Central memory CD4-positive, alpha-beta T cell (primary cell): Measurements from ENCODE around the gene ANKHD1.
A peak's percentile ranks its signal among the peaks of the same experiment; 100 is the strongest.

Source experiments
- DNase-seq: peaks from one replicate; pipeline ENCODE4 v3.0.0; 2022
- total RNA-seq, 3 experiments: gene quantifications; one replicate each; lab custom pipeline; 2026; lab: John Stamatoyannopoulos, UW

Gene ANKHD1, protein sequence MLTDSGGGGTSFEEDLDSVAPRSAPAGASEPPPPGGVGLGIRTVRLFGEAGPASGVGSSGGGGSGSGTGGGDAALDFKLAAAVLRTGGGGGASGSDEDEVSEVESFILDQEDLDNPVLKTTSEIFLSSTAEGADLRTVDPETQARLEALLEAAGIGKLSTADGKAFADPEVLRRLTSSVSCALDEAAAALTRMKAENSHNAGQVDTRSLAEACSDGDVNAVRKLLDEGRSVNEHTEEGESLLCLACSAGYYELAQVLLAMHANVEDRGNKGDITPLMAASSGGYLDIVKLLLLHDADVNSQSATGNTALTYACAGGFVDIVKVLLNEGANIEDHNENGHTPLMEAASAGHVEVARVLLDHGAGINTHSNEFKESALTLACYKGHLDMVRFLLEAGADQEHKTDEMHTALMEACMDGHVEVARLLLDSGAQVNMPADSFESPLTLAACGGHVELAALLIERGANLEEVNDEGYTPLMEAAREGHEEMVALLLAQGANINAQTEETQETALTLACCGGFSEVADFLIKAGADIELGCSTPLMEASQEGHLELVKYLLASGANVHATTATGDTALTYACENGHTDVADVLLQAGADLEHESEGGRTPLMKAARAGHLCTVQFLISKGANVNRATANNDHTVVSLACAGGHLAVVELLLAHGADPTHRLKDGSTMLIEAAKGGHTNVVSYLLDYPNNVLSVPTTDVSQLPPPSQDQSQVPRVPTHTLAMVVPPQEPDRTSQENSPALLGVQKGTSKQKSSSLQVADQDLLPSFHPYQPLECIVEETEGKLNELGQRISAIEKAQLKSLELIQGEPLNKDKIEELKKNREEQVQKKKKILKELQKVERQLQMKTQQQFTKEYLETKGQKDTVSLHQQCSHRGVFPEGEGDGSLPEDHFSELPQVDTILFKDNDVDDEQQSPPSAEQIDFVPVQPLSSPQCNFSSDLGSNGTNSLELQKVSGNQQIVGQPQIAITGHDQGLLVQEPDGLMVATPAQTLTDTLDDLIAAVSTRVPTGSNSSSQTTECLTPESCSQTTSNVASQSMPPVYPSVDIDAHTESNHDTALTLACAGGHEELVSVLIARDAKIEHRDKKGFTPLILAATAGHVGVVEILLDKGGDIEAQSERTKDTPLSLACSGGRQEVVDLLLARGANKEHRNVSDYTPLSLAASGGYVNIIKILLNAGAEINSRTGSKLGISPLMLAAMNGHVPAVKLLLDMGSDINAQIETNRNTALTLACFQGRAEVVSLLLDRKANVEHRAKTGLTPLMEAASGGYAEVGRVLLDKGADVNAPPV (N-terminal part only)
- 6.1 to 20.6 (median 8.0) reads per million in 3 experiments for total RNA-seq

DNA sequence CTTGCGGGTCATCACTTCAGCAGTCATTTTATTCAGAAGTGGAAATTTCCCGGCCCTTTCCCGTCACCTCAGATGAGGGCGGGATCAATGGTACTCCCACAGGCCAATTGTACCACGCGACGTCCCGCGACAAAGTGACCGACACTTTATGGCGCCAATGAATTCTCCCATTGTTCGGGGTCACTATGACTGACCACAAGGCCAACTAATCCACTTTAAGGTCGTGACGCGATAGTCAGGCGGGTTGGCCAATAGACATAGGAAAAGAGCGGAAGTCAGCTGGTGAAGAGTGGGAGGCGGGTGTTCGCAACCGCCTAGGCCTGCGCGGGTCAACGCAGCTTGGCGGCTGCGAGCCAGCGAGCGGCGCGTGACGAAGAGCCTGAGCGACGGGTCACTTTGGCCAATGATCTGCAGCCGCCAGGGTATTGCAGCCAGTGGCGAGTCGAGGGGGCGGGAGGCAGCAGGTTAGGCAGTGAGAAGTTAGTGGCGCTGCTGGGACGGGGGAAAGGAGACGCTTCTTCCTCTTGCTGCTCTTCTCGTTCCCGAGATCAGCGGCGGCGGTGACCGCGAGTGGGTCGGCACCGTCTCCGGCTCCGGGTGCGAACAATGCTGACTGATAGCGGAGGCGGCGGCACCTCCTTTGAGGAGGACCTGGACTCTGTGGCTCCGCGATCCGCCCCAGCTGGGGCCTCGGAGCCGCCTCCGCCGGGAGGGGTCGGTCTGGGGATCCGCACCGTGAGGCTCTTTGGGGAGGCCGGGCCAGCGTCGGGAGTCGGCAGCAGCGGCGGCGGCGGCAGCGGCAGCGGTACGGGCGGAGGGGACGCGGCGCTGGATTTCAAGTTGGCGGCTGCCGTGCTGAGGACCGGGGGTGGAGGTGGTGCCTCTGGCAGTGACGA is at the start of gene ANKHD1:
Gene ANKHD1 (plus strand): TSS at position 472 of the 896 bp plus-strand sequence. CDS start 135 bp downstream, at position 607.
- DNase-seq, result peak; percentile 99

DNA sequence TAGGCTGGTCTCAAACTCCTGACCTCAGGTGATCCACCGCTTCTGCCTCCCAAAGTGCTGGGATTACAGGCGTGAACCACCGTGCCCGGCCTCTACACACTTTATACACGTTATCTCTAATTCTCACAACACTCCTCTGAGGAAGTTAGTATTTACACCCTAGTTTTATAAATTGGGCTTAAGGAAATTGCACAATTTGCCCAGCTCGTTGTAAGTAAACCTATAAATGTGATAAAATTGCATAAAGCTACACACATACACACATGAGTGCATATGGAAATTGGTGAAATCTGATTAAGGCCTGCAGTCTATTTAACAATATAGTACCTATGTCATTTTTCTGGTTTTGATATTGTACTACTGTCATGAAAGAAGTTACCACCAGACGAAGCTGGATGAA is 46.1 kb upstream of the ANKHD1 start:
- DNase-seq, result no peak

DNA sequence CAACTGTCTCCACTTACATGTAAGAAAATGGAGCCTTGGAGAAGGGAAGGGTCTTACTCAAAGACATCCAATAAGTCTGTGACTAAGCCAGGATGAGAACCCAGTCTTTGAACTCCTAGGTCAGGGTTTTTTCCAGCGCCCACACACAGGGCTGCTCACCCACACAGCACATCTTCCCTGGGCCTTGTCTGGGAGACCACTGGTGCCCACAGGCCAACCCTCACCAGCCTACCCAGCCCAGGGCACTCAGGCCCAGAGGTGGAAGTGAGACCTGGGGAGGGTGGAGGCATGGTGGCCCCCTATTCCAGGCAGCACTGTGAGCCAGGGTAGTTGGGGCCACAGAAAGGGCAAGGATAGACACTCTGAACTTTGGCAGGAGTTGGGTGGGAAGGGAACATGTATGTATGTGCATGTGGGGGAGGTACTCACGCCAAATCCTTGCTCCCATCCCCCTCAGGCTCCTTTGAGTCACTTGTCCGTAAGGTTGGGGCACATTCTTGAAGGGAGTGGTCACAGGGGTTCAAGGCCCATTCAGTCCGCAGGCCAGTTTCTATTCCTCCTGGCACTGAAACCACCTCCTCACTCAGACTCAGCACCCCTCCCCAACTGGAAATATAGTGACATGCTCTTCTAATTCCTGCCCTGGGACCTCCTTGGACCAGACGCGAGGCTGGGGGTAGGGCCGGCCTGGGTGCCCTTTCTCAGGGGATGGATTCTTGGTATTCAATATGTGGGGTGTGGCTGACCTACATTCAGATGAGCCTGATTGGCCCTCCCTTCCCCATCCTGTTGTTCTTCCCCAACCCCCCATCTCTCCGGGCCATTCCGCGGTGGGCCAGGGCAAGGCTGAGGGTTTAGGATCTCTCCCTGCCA is 44.5 kb upstream of the ANKHD1 start:
- DNase-seq, result no peak

DNA sequence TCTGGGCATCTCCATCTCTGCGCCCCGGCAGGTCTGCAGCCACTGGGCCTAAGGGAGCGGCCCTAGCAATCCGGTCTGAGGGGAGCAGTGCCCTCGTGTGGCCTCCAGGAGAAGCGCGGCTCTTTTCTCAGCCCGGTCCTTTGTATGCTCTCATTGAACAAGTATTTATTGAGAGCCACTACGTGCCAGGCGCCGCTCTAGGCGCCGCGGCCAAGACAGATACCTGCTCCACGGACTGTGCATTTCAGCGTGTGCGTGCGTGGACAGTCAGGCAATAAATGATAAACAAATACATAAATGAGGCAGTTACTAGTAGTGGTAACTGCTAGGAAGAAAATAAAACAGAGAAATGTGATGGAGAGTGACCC is 43.9 kb upstream of the ANKHD1 start:
- DNase-seq, result peak; percentile 61

DNA sequence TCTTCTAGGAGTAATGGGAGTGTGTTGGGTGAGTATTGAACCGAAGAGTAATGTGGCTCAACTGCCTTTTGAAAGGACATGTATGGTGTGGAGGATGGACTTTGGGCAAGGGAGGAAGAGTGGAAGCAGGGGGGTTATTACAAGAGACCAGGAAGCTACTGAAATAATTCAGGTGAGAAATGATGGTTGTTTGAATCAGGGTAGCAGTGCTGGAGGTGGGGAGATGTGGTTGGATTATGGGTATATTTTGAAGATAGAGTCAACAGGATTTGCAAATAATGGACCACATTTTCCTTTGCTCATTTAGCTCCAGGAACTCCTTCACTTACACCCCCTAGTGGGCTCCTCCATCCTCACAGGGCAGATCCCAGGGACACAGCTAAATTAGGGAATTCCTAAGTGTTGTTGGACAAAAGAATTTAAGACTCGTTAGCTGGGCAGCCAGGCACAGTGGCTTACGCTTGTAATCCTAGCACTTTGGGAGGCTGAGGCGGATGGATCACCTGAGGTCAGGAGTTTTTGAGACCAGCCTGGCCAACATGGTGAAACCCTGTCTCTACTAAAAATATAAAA is 42.8 kb upstream of the ANKHD1 start:
- no peak for DNase-seq

DNA sequence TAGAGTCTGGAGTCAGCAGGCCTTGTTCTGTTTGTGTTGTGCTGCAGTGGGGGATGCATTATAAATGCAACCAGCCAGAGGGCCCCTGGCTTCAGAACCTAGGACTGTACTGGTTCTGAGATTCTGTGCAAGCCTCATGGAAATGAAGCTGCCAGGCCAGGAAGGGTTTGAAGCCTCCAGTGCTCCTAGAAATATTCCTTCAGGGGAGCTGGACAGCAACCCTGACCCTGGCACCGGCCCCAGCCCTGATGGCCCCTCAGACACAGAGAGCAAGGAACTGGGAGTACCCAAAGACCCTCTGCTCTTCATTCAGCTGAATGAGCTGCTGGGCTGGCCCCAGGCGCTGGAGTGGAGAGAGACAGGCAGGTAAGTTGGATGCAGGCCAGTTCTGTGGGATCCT is 41.5 kb upstream of the ANKHD1 start, which contains the start of gene SLC4A9:
Gene SLC4A9 (plus strand): TSS at position 94 of the 400 bp plus-strand sequence. CDS start 43 bp downstream, at position 137.
- DNase-seq, result no peak

DNA sequence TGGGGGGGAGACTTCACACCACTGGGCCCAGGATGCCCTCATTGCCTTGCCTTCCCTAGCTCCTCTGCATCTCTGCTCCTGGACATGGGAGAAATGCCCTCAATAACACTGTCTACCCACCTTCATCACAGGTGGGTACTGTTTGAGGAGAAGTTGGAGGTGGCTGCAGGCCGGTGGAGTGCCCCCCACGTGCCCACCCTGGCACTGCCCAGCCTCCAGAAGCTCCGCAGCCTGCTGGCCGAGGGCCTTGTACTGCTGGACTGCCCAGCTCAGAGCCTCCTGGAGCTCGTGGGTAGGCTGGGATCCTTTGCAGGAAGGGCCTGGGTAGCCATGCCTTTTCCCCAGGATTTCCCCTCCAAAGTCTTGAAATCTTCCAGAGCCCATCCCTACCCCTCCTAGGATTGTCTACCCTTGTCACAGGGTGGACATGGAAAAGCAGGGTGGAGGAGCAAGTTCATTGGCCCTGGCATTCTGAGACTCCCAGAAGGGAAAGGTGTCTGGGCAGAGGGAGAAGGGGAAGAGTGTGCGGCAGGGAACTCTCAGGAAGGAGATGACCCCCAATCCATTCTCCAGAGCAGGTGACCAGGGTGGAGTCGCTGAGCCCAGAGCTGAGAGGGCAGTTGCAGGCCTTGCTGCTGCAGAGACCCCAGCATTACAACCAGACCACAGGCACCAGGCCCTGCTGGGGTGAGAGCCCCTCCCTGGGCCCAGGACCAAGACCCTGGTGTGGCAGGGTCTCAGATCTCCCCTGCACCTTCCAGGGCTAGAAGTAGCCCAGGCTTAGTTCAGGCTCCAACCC is 40.8 kb upstream of the ANKHD1 start:
- no peak for DNase-seq

DNA sequence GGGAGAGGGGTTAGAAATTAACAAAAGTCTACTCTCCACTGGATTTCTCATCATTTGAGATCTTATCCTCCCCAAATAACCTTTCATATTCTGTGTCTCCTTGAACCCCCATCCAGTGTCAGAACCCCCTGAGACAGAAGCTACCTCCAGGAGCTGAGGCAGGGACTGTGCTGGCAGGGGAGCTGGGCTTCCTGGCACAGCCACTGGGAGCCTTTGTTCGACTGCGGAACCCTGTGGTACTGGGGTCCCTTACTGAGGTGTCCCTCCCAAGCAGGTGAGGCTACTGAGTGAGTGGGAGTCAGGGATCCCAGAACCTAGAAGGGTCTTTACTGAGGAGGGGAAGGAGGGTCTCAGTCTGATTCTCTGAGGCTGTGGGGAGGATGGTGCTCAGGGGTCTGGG is 39.7 kb upstream of the ANKHD1 start:
- DNase-seq, result no peak

DNA sequence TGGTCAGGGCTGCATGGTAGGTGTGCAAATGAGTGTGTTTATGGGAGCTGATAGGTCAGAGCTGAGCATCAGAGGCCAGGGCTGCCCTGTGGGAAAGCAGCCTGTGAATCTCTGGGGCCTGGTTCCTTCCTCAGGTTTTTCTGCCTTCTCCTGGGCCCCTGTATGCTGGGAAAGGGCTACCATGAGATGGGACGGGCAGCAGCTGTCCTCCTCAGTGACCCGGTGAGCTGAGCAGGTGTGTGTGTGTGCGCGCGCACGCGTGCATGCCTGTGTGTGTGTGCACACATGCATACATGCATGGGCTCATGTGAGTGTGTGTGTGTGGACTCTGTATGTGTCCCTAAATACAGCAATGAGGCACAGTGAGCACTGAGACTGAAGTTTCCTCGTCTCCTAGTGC is 39.3 kb upstream of the ANKHD1 start:
- no peak for DNase-seq

DNA sequence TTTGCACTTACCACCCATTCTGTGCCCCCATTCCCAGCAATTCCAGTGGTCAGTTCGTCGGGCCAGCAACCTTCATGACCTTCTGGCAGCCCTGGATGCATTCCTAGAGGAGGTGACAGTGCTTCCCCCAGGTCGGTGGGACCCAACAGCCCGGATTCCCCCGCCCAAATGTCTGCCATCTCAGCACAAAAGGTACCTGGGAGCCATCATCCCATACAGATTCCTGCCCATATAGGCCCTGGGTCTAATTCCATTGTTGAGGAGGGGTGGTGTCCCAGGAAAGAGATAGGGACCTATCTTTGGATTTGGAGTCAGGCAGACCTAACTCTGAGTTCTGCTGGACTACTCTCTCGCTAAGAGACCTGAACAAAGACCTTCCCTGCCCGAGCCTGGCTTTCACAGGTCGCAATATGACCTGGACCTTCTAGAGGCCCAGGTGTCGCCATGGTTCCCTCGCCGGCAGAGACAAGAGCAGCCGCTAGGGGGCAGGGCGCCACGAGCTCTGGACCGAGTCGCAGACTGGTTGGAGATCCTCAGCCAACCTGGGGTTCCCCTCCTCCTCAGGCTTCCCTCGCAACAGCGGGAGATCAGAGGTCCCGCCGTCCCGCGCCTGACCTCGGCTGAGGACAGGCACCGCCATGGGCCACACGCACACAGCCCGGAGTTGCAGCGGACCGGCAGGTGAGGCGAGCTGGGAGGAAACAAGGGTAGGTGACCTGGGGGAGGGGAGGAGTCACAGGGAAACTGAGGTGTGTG is 38.6 kb upstream of the ANKHD1 start:
- peak; percentile 72 for DNase-seq

DNA sequence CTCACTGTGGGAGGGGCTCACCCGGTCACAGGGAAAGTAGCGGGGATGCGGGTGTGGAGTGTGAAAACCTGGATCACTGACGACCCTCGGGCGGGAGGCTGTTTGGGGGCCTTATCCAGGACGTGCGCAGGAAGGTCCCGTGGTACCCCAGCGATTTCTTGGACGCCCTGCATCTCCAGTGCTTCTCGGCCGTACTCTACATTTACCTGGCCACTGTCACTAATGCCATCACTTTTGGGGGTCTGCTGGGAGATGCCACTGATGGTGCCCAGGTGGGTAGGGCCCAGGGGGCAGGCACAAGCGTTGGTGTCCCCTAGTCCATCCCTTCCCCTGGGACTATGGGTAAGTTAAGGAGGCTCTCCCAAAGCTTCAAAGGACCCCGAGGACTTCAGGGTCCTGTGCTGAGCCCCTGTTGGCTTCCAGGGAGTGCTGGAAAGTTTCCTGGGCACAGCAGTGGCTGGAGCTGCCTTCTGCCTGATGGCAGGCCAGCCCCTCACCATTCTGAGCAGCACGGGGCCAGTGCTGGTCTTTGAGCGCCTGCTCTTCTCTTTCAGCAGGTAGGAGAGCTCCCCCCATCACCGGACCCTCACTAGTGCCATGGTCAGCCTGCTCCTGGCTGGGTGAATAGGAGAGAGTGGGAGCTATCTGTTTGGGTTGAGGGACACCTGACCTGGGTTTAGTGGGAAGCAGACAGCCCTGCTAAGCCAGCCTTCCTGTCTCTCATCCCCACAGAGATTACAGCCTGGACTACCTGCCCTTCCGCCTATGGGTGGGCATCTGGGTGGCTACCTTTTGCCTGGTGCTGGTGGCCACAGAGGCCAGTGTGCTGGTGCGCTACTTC is 37.8 kb upstream of the ANKHD1 start:
- DNase-seq, result no peak

DNA sequence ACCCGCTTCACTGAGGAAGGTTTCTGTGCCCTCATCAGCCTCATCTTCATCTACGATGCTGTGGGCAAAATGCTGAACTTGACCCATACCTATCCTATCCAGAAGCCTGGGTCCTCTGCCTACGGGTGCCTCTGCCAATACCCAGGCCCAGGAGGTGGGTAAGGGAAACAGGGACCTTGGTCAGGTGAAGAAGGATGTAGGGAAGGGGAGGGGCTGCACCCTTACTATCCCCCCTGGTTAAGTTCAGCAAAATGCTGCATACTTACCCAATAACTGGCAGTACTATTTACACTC is 37.2 kb upstream of the ANKHD1 start:
- no peak for DNase-seq

DNA sequence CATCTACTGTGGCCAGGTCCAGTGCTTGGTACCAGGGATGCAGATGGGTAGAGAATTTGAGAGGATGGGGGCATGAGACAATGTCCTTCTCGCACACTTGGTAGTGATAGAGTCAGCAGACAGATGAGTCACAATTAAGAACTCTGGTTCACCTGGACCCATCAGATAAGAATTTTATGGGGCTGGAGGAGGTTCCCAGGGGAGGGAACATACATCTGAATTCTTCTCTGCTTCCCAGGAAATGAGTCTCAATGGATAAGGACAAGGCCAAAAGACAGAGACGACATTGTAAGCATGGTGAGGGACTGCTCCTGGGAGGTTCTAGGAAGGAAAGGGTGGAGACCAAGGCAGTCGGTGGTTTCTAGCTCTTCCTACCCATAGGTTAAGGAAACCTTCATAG is 36.4 kb upstream of the ANKHD1 start:
- DNase-seq, result no peak

DNA sequence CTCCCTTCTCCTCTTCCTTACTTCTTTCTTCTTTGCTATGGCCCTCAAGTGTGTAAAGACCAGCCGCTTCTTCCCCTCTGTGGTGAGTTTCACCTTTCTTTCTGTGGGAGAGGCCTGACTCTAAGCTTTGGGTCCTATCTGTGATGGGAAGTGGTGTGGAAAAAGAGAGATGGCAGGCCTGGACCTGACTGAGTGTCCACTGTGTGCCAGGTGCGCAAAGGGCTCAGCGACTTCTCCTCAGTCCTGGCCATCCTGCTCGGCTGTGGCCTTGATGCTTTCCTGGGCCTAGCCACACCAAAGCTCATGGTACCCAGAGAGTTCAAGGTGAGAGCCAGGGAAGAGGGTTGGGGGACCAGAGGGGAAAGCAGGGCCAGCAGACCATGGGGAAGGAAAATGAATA is 35.7 kb upstream of the ANKHD1 start:
- DNase-seq, result no peak

DNA sequence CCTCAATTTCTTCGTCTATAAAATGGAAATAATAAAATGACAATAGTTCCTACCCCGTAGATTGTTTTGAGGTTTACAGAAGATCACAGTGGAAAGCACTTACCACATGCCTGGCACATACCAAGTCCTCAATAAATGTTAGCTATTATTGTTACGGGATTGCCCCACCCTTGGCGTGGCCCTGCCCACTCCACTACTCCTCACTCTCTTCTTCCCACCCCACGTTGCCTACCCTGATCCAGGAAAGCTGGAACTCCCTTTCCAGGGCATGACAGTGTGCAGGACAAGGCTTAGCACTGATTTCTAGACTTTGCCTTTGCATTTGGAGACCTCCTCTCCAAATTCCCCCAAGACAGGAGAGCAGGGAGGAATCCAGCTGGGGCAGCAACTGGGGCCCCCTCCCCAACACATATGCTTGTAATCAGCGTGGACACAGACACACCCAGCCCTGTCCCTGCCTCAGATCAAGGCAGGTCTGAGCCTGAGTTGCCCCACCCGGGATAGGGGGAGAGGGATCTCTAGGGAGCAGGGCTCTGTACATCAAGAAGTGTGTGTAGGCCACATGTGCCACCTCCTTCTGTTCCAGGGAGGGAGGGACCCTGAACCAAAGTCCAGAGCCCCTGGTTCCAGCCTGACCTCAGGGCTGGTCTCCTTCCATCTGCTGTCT is 34.9 kb upstream of the ANKHD1 start:
- DNase-seq, result no peak

DNA sequence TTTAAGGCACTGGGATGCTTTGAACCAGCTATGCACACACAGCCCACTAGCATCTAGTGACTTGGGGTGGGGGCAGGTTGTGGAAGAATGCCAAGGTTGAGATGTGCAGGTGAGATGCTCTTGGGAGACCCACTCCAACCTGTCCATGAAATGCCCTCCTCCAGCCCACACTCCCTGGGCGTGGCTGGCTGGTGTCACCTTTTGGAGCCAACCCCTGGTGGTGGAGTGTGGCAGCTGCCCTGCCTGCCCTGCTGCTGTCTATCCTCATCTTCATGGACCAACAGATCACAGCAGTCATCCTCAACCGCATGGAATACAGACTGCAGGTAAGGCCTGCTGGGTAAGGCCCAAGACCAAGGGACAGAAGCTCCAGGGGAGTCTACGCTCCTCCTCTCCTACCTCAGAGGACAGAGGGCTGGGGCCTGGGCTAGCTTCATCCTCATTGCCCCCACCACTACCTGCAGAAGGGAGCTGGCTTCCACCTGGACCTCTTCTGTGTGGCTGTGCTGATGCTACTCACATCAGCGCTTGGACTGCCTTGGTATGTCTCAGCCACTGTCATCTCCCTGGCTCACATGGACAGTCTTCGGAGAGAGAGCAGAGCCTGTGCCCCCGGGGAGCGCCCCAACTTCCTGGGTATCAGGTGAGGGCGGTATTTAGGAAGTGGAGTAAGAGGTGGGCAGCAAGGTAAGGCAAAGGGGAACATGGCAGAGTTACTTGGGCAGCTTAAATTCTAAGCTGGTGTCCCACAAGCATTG is 34.2 kb upstream of the ANKHD1 start:
- no peak for DNase-seq
